CD4-positive, CD25-positive, alpha-beta regulatory T cell (primary cell): ENCODE data around the gene XYLT1. TPM values are rescaled to one million over a fixed set of nuclear protein-coding genes. Genes with fewer than 3 reads are reported as not detected.
A peak's percentile ranks its signal among the peaks of the same experiment; 100 is the strongest.

Source experiments
- ATAC-seq, 2 donors: fragments of 150-1000 bp; cut with Tn5 transposase; one replicate each; pipeline ENCODE4 v1.10.0; 2021; ENCODE audit warnings: low read depth in 2 of 2, moderate number of reproducible peaks in 2 of 2, moderate library complexity in 1 of 2
- DNase-seq, 3 donors: peaks; one replicate each; pipeline versions ENCODE4 v3.0.0 to v3.0.0-alpha.2; 2012 to 2022; ENCODE audit warnings: mixed read lengths in 1 of 3
- H3K27ac ChIP-seq: one replicate; pipeline ENCODE4 v1.7.0; 2013; ENCODE audit warnings: mild to moderate bottlenecking, low read length; ENCODE audit not compliant: insufficient read depth, poor library complexity, severe bottlenecking
- H3K27me3 ChIP-seq: one replicate; pipeline ENCODE4 v1.7.0; 2013; ENCODE audit warnings: low read length; ENCODE audit not compliant: control insufficient read depth, insufficient read depth
- H3K36me3 ChIP-seq: one replicate; pipeline ENCODE4 v1.7.0; 2013; ENCODE audit warnings: mild to moderate bottlenecking, low read length, moderate library complexity; ENCODE audit not compliant: control insufficient read depth, insufficient read depth
- H3K4me1 ChIP-seq: 2 replicates; pipeline ENCODE4 v1.7.0; 2013; ENCODE audit warnings: mild to moderate bottlenecking, low read length; ENCODE audit not compliant: insufficient read depth, control insufficient read depth, poor library complexity, severe bottlenecking
- H3K4me3 ChIP-seq: one replicate; pipeline ENCODE4 v1.7.0; 2013; ENCODE audit warnings: low read depth, mild to moderate bottlenecking, low read length, moderate library complexity
- H3K9me3 ChIP-seq, 2 experiments: 1 replicate in 1 of 2; 2 replicates in 1 of 2; pipeline ENCODE4 v1.7.0; 2013; ENCODE audit warnings: low read length in 2 of 2, mild to moderate bottlenecking in 1 of 2, moderate library complexity in 1 of 2; ENCODE audit not compliant: control insufficient read depth in 2 of 2
- H3K27ac Mint-ChIP-seq, 3 donors: one replicate each; pipeline ENCODE4 v1.8.0; 2020 to 2022; ENCODE audit warnings: mild to moderate bottlenecking in 3 of 3, mixed read lengths in 3 of 3, moderate library complexity in 2 of 3
- H3K27me3 Mint-ChIP-seq: one replicate; pipeline ENCODE4 v1.8.0; 2022; ENCODE audit warnings: mild to moderate bottlenecking, mixed read lengths
- H3K36me3 Mint-ChIP-seq: one replicate; pipeline ENCODE4 v1.8.0; 2020; ENCODE audit warnings: mixed read lengths
- H3K4me1 Mint-ChIP-seq, 4 donors: one replicate each; pipeline ENCODE4 v1.8.0; 2020 to 2022; ENCODE audit warnings: mixed read lengths in 4 of 4, mild to moderate bottlenecking in 1 of 4
- H3K4me3 Mint-ChIP-seq, 4 donors: one replicate each; pipeline ENCODE4 v1.8.0; 2020 to 2022; ENCODE audit warnings: mild to moderate bottlenecking in 4 of 4, mixed read lengths in 4 of 4, moderate library complexity in 3 of 4
- H3K9me3 Mint-ChIP-seq, 7 donors: one replicate each; pipeline ENCODE4 v1.8.0; 2020 to 2022; ENCODE audit warnings: mixed read lengths in 7 of 7, mild to moderate bottlenecking in 3 of 7, moderate library complexity in 2 of 7
- polyA plus RNA-seq, 4 donors: library from polyadenylated mRNA; unstranded; fragments of 300-500 nt; fragmentation: Illumina TruSeq; gene quantifications; one replicate each; pipeline ENCODE4 v1.2.3, GENCODE V29; 2021
- total RNA-seq: library from RNA; stranded (reverse); gene quantifications from one replicate; pipeline ENCODE4 v1.2.3, GENCODE V29; 2022

Gene XYLT1
- total and polyA plus RNA-seq, 5 donors from 2014 or later = 0.68 to 26.3 (median 3.1) TPM

DNA sequence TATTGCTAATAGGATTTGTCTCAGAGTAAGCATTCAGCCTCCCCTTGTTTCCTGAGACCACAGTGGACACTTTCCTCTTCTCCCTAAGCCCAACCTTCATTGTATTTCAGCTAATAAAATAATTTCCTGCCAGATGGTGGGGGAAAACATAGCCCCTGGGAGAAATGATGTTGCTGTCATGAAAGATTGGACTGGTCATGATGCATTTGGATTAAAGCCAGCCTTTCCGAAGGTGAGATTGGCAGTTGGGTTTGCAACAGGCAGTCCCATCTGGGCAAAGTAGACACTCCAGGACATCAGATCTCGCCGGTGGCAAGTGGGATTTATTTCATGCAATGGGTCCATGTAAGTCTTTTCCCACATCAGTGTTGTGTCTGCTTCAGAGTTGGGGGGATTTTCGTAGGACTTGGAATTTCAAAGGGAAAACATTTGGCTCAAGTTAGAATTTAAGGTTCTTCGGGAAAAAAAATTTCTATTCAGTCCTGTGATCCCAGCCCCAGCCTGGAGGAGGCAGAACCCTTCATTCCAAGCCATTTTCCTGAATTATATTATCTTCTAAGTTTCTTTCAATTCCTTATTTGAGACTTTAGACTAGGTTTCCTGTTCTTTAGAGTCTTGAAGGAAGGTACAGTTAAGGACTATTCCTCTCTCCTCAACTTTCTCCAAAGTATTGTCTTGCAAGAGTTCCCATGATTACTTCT lies 391.7 kb downstream of the XYLT1 start:
- Histone ChIP-seq H3K36me3 (no peaks in the 10 kb centered on the region), H3K27me3 (no peaks in the 10 kb centered on the region), H3K9me3 (no peaks in the 10 kb centered on the region), H3K4me1 (no peaks in the 10 kb centered on the region), H3K27ac (no peak overlapping the region), H3K4me3 (no peak overlapping the region)
- no peaks in the 10 kb centered on the region for H3K4me1 Mint-ChIP-seq
- DNase-seq (no peak), ATAC-seq (no peak)
- H3K27me3 Mint-ChIP-seq = no peaks in the 10 kb centered on the region
- peak overlapping the region in 1 of 3 donors; percentile 18 for H3K27ac Mint-ChIP-seq
- no peaks in the 10 kb centered on the region for H3K36me3 Mint-ChIP-seq
- H3K9me3 Mint-ChIP-seq = no peaks in the 10 kb centered on the region
- no peak overlapping the region for H3K4me3 Mint-ChIP-seq

DNA sequence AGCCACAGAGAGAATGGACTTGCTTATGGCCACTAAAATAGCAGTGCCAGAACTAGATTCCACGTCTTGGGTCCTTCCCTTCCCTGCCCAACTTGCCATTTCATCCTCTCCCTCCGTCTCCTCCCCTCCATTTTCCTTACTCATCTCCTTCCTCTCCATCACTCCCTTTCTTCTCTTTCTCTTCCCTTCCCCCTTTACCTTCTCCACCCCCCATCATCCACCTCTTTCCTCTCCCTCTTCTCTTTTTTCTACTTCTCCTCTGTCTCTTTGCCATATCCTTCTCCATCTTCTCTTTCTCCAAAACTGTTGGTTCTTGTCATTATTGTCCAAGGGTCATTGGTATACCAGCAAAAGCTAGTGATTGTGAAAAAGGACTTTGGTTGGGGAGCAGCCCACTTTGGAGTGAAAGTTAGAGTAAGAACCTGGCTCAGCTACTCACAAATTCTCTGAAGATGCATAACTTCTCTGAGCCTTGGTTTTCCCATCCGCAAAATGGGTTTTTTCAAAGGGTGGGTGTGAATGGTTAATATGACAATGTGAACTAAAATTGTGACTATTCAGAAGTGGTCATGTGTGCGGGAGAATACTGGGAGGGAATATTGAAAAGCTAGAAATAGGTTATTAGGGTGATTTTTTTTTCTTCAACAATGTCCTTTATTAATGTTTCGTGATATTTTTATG lies 393.8 kb downstream of the XYLT1 start:
- Mint-ChIP-seq H3K27ac (no peak overlapping the region), H3K36me3 (no peaks in the 10 kb centered on the region), H3K9me3 (peaks cover 0 to 1% (median 0%) of the 10 kb centered on the region in 7 donors), H3K4me1 (peaks cover 0 to 4% (median 0%) of the 10 kb centered on the region in 4 donors), H3K27me3 (no peaks in the 10 kb centered on the region), H3K4me3 (no peak overlapping the region)
- ATAC-seq (no peak), DNase-seq (no peak)
- Histone ChIP-seq H3K36me3 (no peaks in the 10 kb centered on the region), H3K9me3 (no peaks in the 10 kb centered on the region), H3K27me3 (no peaks in the 10 kb centered on the region), H3K4me1 (no peaks in the 10 kb centered on the region), H3K4me3 (no peak overlapping the region), H3K27ac (no peak overlapping the region)

- DNase-seq (no peak), ATAC-seq (no peak)
- Mint-ChIP-seq H3K27me3 (no peaks in the 10 kb centered on the region), H3K9me3 (peaks cover 0 to 1% (median 0%) of the 10 kb centered on the region in 7 donors), H3K4me3 (no peak overlapping the region), H3K4me1 (peaks cover 0 to 4% (median 0%) of the 10 kb centered on the region in 4 donors), H3K27ac (no peak overlapping the region), H3K36me3 (no peaks in the 10 kb centered on the region)
- no peaks in the 10 kb centered on the region for H3K4me1 ChIP-seq
- no peak overlapping the region for H3K27ac ChIP-seq
- no peaks in the 10 kb centered on the region for H3K9me3 ChIP-seq
- no peaks in the 10 kb centered on the region for H3K36me3 ChIP-seq
- no peaks in the 10 kb centered on the region for H3K27me3 ChIP-seq
- no peak overlapping the region for H3K4me3 ChIP-seq
Measured at GRCh38 chr16:17076092-17076754, 394.5 kb downstream of the XYLT1 start.

DNA sequence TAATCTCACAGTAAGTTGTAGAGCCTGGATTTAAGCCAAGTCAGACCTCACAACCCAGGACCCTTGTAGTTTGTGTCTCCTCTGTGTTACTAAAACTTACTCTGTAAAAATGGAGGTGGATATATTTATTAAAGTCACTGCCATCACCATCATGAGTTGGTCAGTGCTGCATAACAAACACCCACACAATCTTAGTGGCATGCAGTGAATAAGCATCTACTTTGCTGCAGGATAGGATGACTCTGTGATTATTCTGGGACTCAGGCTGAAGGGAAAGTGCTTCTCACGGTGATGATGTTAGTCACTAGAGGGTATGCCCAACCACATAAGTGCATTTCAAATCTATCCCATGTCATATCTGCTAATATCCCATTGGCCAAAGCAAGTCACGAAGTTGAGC lies 398.7 kb downstream of the XYLT1 start:
- Histone ChIP-seq H3K36me3 (no peaks in the 10 kb centered on the region), H3K27me3 (no peaks in the 10 kb centered on the region), H3K27ac (no peak overlapping the region), H3K9me3 (no peaks in the 10 kb centered on the region), H3K4me1 (peaks cover 12% of the 10 kb centered on the region), H3K4me3 (no peak overlapping the region)
- Mint-ChIP-seq H3K27me3 (no peaks in the 10 kb centered on the region), H3K36me3 (no peaks in the 10 kb centered on the region), H3K4me1 (peaks cover 5 to 24% (median 11%) of the 10 kb centered on the region in 4 donors), H3K27ac (peak overlapping the region in 2 of 3 donors; percentile 36 to 69), H3K4me3 (peak overlapping the region in 2 of 4 donors; percentile 13 to 15), H3K9me3 (peaks cover 0 to 1% (median 0%) of the 10 kb centered on the region in 7 donors)
- no peak for ATAC-seq
- DNase-seq = no peak

GRCh38 chr16:17070882-17071592 lies 399.7 kb downstream of the XYLT1 start:
- Histone ChIP-seq H3K4me1 (peaks cover 12% of the 10 kb centered on the region), H3K4me3 (peak overlapping the region; percentile 76), H3K9me3 (no peaks in the 10 kb centered on the region), H3K36me3 (no peaks in the 10 kb centered on the region), H3K27ac (peak overlapping the region; percentile 68), H3K27me3 (no peaks in the 10 kb centered on the region)
- no peaks in the 10 kb centered on the region for H3K36me3 Mint-ChIP-seq
- DNase-seq (peak; percentile 73 to 82 (median 78)), ATAC-seq (peak; percentile 73 to 76)
- H3K27ac Mint-ChIP-seq = peak overlapping the region; percentile 92 to 97 (median 93)
- H3K27me3 Mint-ChIP-seq = no peaks in the 10 kb centered on the region
- peak overlapping the region; percentile 49 to 82 (median 81) for H3K4me3 Mint-ChIP-seq
- peaks cover 5 to 24% (median 11%) of the 10 kb centered on the region in 4 donors for H3K4me1 Mint-ChIP-seq
- peaks cover 0 to 1% (median 0%) of the 10 kb centered on the region in 7 donors for H3K9me3 Mint-ChIP-seq

GRCh38 chr16:17069681-17070080 lies 401.1 kb downstream of the XYLT1 start:
- ATAC-seq (no peak), DNase-seq (no peak)
- Histone ChIP-seq H3K27ac (no peak overlapping the region), H3K4me1 (peaks cover 12% of the 10 kb centered on the region), H3K27me3 (no peaks in the 10 kb centered on the region), H3K4me3 (no peak overlapping the region), H3K9me3 (no peaks in the 10 kb centered on the region), H3K36me3 (no peaks in the 10 kb centered on the region)
- peak overlapping the region in 1 of 3 donors; percentile 93 for H3K27ac Mint-ChIP-seq
- peaks cover 5 to 24% (median 11%) of the 10 kb centered on the region in 4 donors for H3K4me1 Mint-ChIP-seq
- peaks cover 0 to 1% (median 0%) of the 10 kb centered on the region in 7 donors for H3K9me3 Mint-ChIP-seq
- no peaks in the 10 kb centered on the region for H3K36me3 Mint-ChIP-seq
- no peak overlapping the region for H3K4me3 Mint-ChIP-seq
- H3K27me3 Mint-ChIP-seq = no peaks in the 10 kb centered on the region

DNA sequence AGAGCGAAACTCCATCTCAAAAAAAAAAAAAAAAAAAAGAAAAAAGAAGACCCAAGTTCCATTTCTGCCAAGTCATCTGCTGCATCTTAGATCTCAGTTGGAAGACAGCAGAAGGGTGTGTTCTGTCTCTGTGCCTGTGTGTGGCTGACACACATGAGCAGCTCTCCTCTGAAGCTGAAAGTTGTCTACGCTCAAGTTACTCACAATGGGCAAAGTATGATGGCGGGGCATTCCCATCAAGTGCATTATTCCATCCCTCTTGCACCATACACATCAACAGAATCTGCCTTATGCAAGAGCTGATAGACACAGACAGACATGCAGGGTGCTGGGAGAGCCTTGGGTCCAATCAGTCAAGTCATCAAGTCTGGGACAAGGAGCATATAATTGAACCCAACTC lies 402.2 kb downstream of the XYLT1 start:
- Mint-ChIP-seq H3K9me3 (peaks cover 0 to 1% (median 0%) of the 10 kb centered on the region in 7 donors), H3K36me3 (no peaks in the 10 kb centered on the region), H3K4me3 (no peak overlapping the region), H3K27ac (peak overlapping the region in 2 of 3 donors; percentile 23 to 28), H3K27me3 (no peaks in the 10 kb centered on the region), H3K4me1 (peaks cover 5 to 24% (median 11%) of the 10 kb centered on the region in 4 donors)
- DNase-seq = no peak
- H3K27me3 ChIP-seq = no peaks in the 10 kb centered on the region
- H3K9me3 ChIP-seq = no peaks in the 10 kb centered on the region
- H3K36me3 ChIP-seq = no peaks in the 10 kb centered on the region
- no peak overlapping the region for H3K4me3 ChIP-seq
- no peak overlapping the region for H3K27ac ChIP-seq
- H3K4me1 ChIP-seq = peaks cover 12% of the 10 kb centered on the region
- no peak for ATAC-seq
